HepG2 (cell line): ENCODE data around the gene RAD51C. TPM values are rescaled to one million over a fixed set of nuclear protein-coding genes. Genes with fewer than 3 reads are reported as not detected.

Experiments used
- ARID5B ChIP-seq: IDR thresholded peaks from 2 replicates; pipeline ENCODE4 v1.4.0; 2020; ENCODE audit warnings: mild to moderate bottlenecking, missing genetic modification reagents
- ATF2 ChIP-seq: sonication (generic); formaldehyde crosslinking; IDR thresholded peaks from 2 replicates; pipeline ENCODE4 v1.4.0; 2020; ENCODE audit warnings: missing genetic modification reagents
- ERF ChIP-seq: IDR thresholded peaks from 2 replicates; pipeline ENCODE4 v1.6.1; 2018; ENCODE audit warnings: missing biosample characterization, missing genetic modification reagents
- FOXP1 ChIP-seq, 2 experiments: fragments of 450-650 bp in 1 of 2; IDR thresholded peaks; 2 replicates each; pipeline ENCODE4 v1.6.1; 2017 to 2018; ENCODE audit warnings: antibody characterized with exemption in 1 of 2
- GABPA ChIP-seq, 2 experiments: IDR thresholded peaks; 2 replicates each; pipeline ENCODE4 v1.6.1; 2011 to 2016; ENCODE audit warnings: low read depth in 2 of 2, low read length in 1 of 2, missing biosample characterization in 1 of 2, missing genetic modification characterization in 1 of 2
- ISX ChIP-seq: sonication (generic); formaldehyde crosslinking; conservative IDR thresholded peaks from 2 replicates; pipeline ENCODE4 v1.5.0; 2020; ENCODE audit warnings: missing genetic modification reagents
- KDM1A ChIP-seq: IDR thresholded peaks from 2 replicates; pipeline ENCODE4 v1.6.1; 2016; ENCODE audit warnings: missing compliant biosample characterization
- MTF2 ChIP-seq: sonication (generic); formaldehyde crosslinking; IDR thresholded peaks from 2 replicates; pipeline ENCODE4 v1.5.0; 2020; ENCODE audit warnings: missing genetic modification reagents, borderline replicate concordance
- NR2F6 ChIP-seq, 2 experiments: IDR thresholded peaks; 2 replicates each; pipeline ENCODE4 v1.6.1; 2016; ENCODE audit warnings: antibody characterized with exemption in 1 of 2, mild to moderate bottlenecking in 1 of 2
- PBX2 ChIP-seq: IDR thresholded peaks from 2 replicates; pipeline ENCODE4 v1.6.1; 2016; ENCODE audit warnings: control low read depth
- PHB2 ChIP-seq: fragments of 450-650 bp; IDR thresholded peaks from 2 replicates; pipeline ENCODE4 v1.6.1; 2018; ENCODE audit not compliant: partially characterized antibody
- TMF1 ChIP-seq: sonication (generic); formaldehyde crosslinking; IDR thresholded peaks from 2 replicates; pipeline ENCODE4 v1.8.1; 2022; ENCODE audit warnings: low read depth, missing genetic modification reagents
- ZBTB34 ChIP-seq: sonication (generic); formaldehyde crosslinking; IDR thresholded peaks from 2 replicates; pipeline ENCODE4 v1.8.0; 2022; ENCODE audit warnings: mild to moderate bottlenecking, missing genetic modification reagents
- ZNF740 ChIP-seq: sonication (generic); formaldehyde crosslinking; IDR thresholded peaks from 2 replicates; pipeline ENCODE4 v1.4.0; 2020; ENCODE audit warnings: missing genetic modification reagents
- ZNF776 ChIP-seq: sonication (generic); formaldehyde crosslinking; IDR thresholded peaks from 2 replicates; pipeline ENCODE4 v1.4.0; 2020; ENCODE audit warnings: mild to moderate bottlenecking, missing genetic modification reagents
- ZNF780A ChIP-seq: sonication (generic); formaldehyde crosslinking; IDR thresholded peaks from 2 replicates; pipeline ENCODE4 v1.8.0; 2022; ENCODE audit warnings: mild to moderate bottlenecking, missing genetic modification reagents, moderate library complexity
- ZSCAN31 ChIP-seq: sonication (generic); formaldehyde crosslinking; IDR thresholded peaks from 2 replicates; pipeline ENCODE4 v1.5.0; 2020; ENCODE audit warnings: low read depth, mild to moderate bottlenecking, missing genetic modification reagents
- polyA plus RNA-seq, 8 experiments: library from polyadenylated mRNA; depleted of rRNA in 3 of 8; stranded (reverse) in 7 of 8; unstranded in 1 of 8; fragments of >200 nt; fragmentation: Illumina TruSeq in 4 of 8; extraction: Trizol in 4 of 8; gene quantifications; 2 replicates each; pipeline versions ENCODE4 v1.2.1 to v1.2.3, GENCODE V29; 2011 to 2016; ENCODE audit warnings: low read depth in 4 of 8, missing spikeins in 1 of 8, mixed read lengths in 1 of 8; ENCODE audit not compliant: insufficient read depth in 1 of 8
- total RNA-seq, 5 experiments: library from RNA; depleted of rRNA; stranded (reverse); fragments of >200 nt; fragmentation: Illumina TruSeq; extraction: Trizol; gene quantifications; 2 replicates each; pipeline ENCODE4 v1.2.3, GENCODE V29; 2016; ENCODE audit warnings: low read depth in 1 of 5
- TF ChIP-seq, protein P1 (sequence below): sonication (generic); formaldehyde crosslinking; IDR thresholded peaks from 2 replicates; pipeline ENCODE4 v1.8.0; 2022; ENCODE audit warnings: mild to moderate bottlenecking, missing genetic modification reagents, moderate library complexity
- TF ChIP-seq, protein P2 (sequence below): sonication (generic); formaldehyde crosslinking; conservative IDR thresholded peaks from 2 replicates; pipeline ENCODE4 v1.4.0; 2020; ENCODE audit warnings: missing genetic modification reagents

The RAD51C gene
- total and polyA plus RNA-seq, 2 of the 13 experiments (the other 11 are each of a cell fraction or from before 2014, with no cell fraction given): 38.5 to 106 TPM

DNA sequence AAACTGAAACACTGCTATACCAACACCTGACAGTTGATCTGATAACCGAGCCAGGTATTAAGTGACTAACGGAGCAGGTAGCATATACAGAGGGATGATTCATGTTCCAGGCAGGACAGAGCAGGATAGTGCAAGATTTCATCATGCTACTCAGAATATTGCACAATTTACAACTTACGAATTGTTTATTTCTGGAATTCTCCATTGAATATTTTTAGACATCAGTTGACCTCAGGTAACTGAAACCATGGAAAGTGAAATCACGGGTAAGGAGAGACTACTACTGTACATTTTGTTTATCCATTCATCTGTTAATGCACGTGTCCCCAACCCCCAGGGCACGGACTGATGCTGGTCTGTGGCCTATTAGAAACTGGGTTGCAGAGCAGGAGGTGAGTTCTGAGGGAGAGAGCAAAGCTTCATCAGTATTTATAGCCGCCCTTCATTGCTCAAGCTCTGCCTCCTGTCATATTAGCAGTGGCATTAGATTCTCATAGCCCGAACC lies 48.8 kb downstream of the RAD51C start (continued):
- TF ChIP-seq, protein P1, sequence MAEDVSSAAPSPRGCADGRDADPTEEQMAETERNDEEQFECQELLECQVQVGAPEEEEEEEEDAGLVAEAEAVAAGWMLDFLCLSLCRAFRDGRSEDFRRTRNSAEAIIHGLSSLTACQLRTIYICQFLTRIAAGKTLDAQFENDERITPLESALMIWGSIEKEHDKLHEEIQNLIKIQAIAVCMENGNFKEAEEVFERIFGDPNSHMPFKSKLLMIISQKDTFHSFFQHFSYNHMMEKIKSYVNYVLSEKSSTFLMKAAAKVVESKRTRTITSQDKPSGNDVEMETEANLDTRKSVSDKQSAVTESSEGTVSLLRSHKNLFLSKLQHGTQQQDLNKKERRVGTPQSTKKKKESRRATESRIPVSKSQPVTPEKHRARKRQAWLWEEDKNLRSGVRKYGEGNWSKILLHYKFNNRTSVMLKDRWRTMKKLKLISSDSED (CRISPR knock-in tag): no peak
- no peak for TF ChIP-seq PBX2
- no peak for TF ChIP-seq ISX (CRISPR knock-in tag)
- TF ChIP-seq ARID5B (CRISPR knock-in tag): peak; percentile 45; the same call in 1 of the 2 replicates
- TF ChIP-seq, protein P2, sequence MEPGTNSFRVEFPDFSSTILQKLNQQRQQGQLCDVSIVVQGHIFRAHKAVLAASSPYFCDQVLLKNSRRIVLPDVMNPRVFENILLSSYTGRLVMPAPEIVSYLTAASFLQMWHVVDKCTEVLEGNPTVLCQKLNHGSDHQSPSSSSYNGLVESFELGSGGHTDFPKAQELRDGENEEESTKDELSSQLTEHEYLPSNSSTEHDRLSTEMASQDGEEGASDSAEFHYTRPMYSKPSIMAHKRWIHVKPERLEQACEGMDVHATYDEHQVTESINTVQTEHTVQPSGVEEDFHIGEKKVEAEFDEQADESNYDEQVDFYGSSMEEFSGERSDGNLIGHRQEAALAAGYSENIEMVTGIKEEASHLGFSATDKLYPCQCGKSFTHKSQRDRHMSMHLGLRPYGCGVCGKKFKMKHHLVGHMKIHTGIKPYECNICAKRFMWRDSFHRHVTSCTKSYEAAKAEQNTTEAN (CRISPR knock-in tag): no peak
- TF ChIP-seq FOXP1 (IDR thresholded peaks at IDR 0.05): no peak
- no peak for TF ChIP-seq FOXP1 (CRISPR knock-in tag; IDR thresholded peaks at IDR 0.05)
- TF ChIP-seq NR2F6 (IDR thresholded peaks at IDR 0.05): no peak
- TF ChIP-seq NR2F6 (CRISPR knock-in tag; IDR thresholded peaks at IDR 0.05): no peak
- TF ChIP-seq ZNF740 (CRISPR knock-in tag): no peak
- no peak for TF ChIP-seq MTF2 (CRISPR knock-in tag)
- TF ChIP-seq ZSCAN31: no peak
- no peak; the same call in 1 of the 2 replicates for TF ChIP-seq KDM1A (CRISPR knock-in tag)
- TF ChIP-seq ZNF776 (CRISPR knock-in tag): no peak
- 0 out of 2 replicates have a peak, but pooled peaks have one; percentile 10 for TF ChIP-seq ERF (CRISPR knock-in tag)
- peak; percentile 75; the same call in 1 of the 2 replicates for TF ChIP-seq ZNF780A (CRISPR knock-in tag)
- no peak for TF ChIP-seq ZBTB34 (CRISPR knock-in tag)
- TF ChIP-seq PHB2: no peak
- 0 out of 2 replicates have a peak, but pooled peaks have one; percentile 43 for TF ChIP-seq ATF2 (CRISPR knock-in tag)
- TF ChIP-seq GABPA (IDR thresholded peaks at IDR 0.05; ENCODE audit: low read depth, low read length): no peak
- no peak for TF ChIP-seq GABPA (CRISPR knock-in tag; IDR thresholded peaks at IDR 0.05; ENCODE audit: low read depth)
- TF ChIP-seq TMF1 (CRISPR knock-in tag): no peak
